GM12878 (cell line): Measurements from ENCODE around the gene NXN.

ENCODE experiments used
- CHD1 ChIP-seq: IDR thresholded peaks from 2 replicates; pipeline ENCODE4 v1.6.1; 2012; ENCODE audit warnings: low read depth, low read length, improper control_type of control experiment
- EZH2 ChIP-seq: IDR thresholded peaks from 2 replicates; pipeline ENCODE4 v1.6.1; 2012; ENCODE audit warnings: low read depth, mild to moderate bottlenecking, control low read depth, inconsistent platforms, low read length, borderline replicate concordance; ENCODE audit not compliant: control insufficient read depth
- FOS ChIP-seq: IDR thresholded peaks from 3 replicates; pipeline ENCODE4 v1.6.1; 2011; ENCODE audit warnings: borderline replicate concordance; ENCODE audit not compliant: insufficient read length; ENCODE audit errors: extremely low read depth
- HCFC1 ChIP-seq: fragments of 150-350 bp; IDR thresholded peaks from 2 replicates; pipeline ENCODE4 v1.6.1; 2014; ENCODE audit warnings: low read length
- POLR2AphosphoS5 ChIP-seq: IDR thresholded peaks from 2 replicates; pipeline ENCODE4 v1.6.1; 2011; ENCODE audit warnings: mild to moderate bottlenecking, low read length, inconsistent platforms
- SUZ12 ChIP-seq: fragments of 200-600 bp; sonication (generic); IDR thresholded peaks from one replicate; pipeline ENCODE4 v1.6.1; 2018; ENCODE audit warnings: antibody characterized with exemption, mild to moderate bottlenecking; ENCODE audit not compliant: unreplicated experiment
- TCF7 ChIP-seq: IDR thresholded peaks from 2 replicates; pipeline ENCODE4 v1.6.1; 2014; ENCODE audit warnings: antibody characterized with exemption, borderline replicate concordance
- ZBED1 ChIP-seq: IDR thresholded peaks from 2 replicates; pipeline ENCODE4 v1.6.1; 2016; ENCODE audit warnings: borderline replicate concordance
- ZNF24 ChIP-seq: fragments of 450-650 bp; IDR thresholded peaks from 2 replicates; pipeline ENCODE4 v1.6.1; 2017; ENCODE audit warnings: antibody characterized with exemption, mild to moderate bottlenecking
- TF ChIP-seq, protein P1 (sequence below), 3 experiments: IDR thresholded peaks in 2 of 3; conservative IDR thresholded peaks in 1 of 3; 2 replicates each; pipeline ENCODE4 v1.5.1; 2011; ENCODE audit warnings: low read depth in 3 of 3, low read length in 3 of 3, mild to moderate bottlenecking in 3 of 3, control low read depth in 2 of 3, moderate library complexity in 2 of 3, inconsistent platforms in 1 of 3, mixed read lengths in 1 of 3; ENCODE audit not compliant: control insufficient read depth in 2 of 3, insufficient read depth in 1 of 3; ENCODE audit errors: extremely low read depth in 1 of 3
- TF ChIP-seq, protein P2 (sequence below): IDR thresholded peaks from 2 replicates; pipeline ENCODE4 v1.6.1; 2011; ENCODE audit warnings: borderline replicate concordance, low read depth, mild to moderate bottlenecking, moderate library complexity, low read length; ENCODE audit not compliant: insufficient read depth, poor library complexity, severe bottlenecking
- TF ChIP-seq, protein P3 (sequence below): IDR thresholded peaks from 2 replicates; pipeline ENCODE4 v1.6.1; 2012; ENCODE audit warnings: improper control_type of control experiment, low read depth, low read length; ENCODE audit not compliant: insufficient replicate concordance

DNA sequence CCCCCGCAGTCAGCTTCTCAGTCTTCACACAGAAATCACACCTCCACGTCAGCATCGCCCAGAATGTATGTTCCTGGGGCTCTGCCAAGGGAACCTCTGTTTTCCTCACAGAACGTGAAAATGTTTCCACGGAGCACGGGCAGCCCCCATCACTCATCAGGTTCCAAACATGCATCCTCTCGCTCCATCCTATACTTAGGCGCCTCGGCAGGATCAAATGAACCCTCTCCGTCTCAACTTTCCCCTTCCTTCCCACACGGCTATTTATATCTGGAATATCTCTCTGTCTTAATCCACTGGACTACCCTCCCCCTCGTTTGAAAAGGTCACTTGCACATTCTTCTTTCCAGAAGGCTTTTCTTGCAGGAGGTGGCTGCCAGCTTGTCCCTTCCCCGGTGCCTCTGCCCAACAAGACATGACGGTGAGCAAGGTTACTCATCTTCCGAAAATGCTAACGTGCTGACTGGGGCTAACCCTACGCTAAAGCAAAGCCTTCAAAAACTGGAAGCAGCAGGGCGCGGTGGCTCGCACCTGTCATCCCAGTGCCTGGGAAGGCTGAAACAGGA lies 21.6 kb downstream of the NXN start:
- TF ChIP-seq TCF7 (no peak), SUZ12 (no peak), ZNF24 (no peak), FOS (no peak), HCFC1 (no peak), EZH2 (no peak), POLR2AphosphoS5 (no peak), CHD1 (no peak), ZBED1 (no peak)
- TF ChIP-seq, protein P1, sequence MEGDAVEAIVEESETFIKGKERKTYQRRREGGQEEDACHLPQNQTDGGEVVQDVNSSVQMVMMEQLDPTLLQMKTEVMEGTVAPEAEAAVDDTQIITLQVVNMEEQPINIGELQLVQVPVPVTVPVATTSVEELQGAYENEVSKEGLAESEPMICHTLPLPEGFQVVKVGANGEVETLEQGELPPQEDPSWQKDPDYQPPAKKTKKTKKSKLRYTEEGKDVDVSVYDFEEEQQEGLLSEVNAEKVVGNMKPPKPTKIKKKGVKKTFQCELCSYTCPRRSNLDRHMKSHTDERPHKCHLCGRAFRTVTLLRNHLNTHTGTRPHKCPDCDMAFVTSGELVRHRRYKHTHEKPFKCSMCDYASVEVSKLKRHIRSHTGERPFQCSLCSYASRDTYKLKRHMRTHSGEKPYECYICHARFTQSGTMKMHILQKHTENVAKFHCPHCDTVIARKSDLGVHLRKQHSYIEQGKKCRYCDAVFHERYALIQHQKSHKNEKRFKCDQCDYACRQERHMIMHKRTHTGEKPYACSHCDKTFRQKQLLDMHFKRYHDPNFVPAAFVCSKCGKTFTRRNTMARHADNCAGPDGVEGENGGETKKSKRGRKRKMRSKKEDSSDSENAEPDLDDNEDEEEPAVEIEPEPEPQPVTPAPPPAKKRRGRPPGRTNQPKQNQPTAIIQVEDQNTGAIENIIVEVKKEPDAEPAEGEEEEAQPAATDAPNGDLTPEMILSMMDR (IDR thresholded peaks at IDR 0.05 in 2 of 3, conservative IDR thresholded peaks at IDR 0.05 in 1 of 3; ENCODE audit: control insufficient read depth in 2 of 3, extremely low read depth in 1 of 3, insufficient read depth in 1 of 3, low read depth in 3 of 3, low read length in 3 of 3) = no peak
- TF ChIP-seq, protein P2, sequence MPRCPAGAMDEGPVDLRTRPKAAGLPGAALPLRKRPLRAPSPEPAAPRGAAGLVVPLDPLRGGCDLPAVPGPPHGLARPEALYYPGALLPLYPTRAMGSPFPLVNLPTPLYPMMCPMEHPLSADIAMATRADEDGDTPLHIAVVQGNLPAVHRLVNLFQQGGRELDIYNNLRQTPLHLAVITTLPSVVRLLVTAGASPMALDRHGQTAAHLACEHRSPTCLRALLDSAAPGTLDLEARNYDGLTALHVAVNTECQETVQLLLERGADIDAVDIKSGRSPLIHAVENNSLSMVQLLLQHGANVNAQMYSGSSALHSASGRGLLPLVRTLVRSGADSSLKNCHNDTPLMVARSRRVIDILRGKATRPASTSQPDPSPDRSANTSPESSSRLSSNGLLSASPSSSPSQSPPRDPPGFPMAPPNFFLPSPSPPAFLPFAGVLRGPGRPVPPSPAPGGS = no peak
- TF ChIP-seq, protein P3, sequence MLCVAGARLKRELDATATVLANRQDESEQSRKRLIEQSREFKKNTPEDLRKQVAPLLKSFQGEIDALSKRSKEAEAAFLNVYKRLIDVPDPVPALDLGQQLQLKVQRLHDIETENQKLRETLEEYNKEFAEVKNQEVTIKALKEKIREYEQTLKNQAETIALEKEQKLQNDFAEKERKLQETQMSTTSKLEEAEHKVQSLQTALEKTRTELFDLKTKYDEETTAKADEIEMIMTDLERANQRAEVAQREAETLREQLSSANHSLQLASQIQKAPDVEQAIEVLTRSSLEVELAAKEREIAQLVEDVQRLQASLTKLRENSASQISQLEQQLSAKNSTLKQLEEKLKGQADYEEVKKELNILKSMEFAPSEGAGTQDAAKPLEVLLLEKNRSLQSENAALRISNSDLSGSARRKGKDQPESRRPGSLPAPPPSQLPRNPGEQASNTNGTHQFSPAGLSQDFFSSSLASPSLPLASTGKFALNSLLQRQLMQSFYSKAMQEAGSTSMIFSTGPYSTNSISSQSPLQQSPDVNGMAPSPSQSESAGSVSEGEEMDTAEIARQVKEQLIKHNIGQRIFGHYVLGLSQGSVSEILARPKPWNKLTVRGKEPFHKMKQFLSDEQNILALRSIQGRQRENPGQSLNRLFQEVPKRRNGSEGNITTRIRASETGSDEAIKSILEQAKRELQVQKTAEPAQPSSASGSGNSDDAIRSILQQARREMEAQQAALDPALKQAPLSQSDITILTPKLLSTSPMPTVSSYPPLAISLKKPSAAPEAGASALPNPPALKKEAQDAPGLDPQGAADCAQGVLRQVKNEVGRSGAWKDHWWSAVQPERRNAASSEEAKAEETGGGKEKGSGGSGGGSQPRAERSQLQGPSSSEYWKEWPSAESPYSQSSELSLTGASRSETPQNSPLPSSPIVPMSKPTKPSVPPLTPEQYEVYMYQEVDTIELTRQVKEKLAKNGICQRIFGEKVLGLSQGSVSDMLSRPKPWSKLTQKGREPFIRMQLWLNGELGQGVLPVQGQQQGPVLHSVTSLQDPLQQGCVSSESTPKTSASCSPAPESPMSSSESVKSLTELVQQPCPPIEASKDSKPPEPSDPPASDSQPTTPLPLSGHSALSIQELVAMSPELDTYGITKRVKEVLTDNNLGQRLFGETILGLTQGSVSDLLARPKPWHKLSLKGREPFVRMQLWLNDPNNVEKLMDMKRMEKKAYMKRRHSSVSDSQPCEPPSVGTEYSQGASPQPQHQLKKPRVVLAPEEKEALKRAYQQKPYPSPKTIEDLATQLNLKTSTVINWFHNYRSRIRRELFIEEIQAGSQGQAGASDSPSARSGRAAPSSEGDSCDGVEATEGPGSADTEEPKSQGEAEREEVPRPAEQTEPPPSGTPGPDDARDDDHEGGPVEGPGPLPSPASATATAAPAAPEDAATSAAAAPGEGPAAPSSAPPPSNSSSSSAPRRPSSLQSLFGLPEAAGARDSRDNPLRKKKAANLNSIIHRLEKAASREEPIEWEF = no peak
